ENCODE results near the gene LRBA. TPM values are rescaled to one million over a fixed set of nuclear protein-coding genes. Genes with fewer than 3 reads are reported as not detected.

Gene LRBA
- polyA plus RNA-seq, 1 of the 3 experiments (the other 2 are of a cell fraction): 11.4 TPM

- CTCF ChIA-PET: interaction anchor here (0.7 to 1.0 kb wide), 2 partner anchors 56 to 888 kb away, joined by 3 read pairs; no protein-coding TSS in a partner anchor
- no peak for DNase-seq
Observed at GRCh38 chr4:150884625-150885024, 130.5 kb downstream of the LRBA start.

GRCh38 chr4:150875367-150875766 is 139.7 kb downstream of the LRBA start:
- Histone ChIP-seq H3K4me3 (ENCODE audit: low read depth in 2 of 2, low read length in 1 of 2) (no peak overlapping the region), H3F3A (replicated peaks; ENCODE audit: insufficient read depth) (no peaks in the 10 kb centered on the region), H3K9me2 (no peaks in the 10 kb centered on the region), H3K9ac (no peak overlapping the region), H3K79me2 (ENCODE audit: insufficient read depth) (no peaks in the 10 kb centered on the region; the same call in 1 of the 2 replicates), H3K36me3 (replicated peaks in 1 of 2; ENCODE audit: control insufficient read depth in 1 of 2, insufficient read depth in 2 of 2, low read length in 1 of 2) (peaks cover 0 to 7% of the 10 kb centered on the region in 2 experiments), H4K20me1 (ENCODE audit: insufficient read depth) (no peaks in the 10 kb centered on the region), H2AFZ (ENCODE audit: low read depth) (no peak overlapping the region), H3K27ac (ENCODE audit: low read depth in 2 of 2, low read length in 1 of 2) (no peak overlapping the region), H3K4me1 (ENCODE audit: control insufficient read depth in 1 of 2, insufficient read depth in 2 of 2, low read depth in 1 of 2, low read length in 1 of 2) (peaks cover 0 to 7% of the 10 kb centered on the region in 2 experiments; a peak in 1 of 4 replicates), H3K9me3 (no peaks in the 10 kb centered on the region), H3K27me3 (ENCODE audit: insufficient read depth) (no peaks in the 10 kb centered on the region), H3K4me2 (no peak overlapping the region)
- POLR2A ChIA-PET: no interaction called here
- no peak for DNase-seq
- CTCF ChIA-PET: no interaction called here
- 95% methylated on average over 1 of the region's 1 CpG for WGBS (ENCODE audit: low lambda C conversion rate)
- TF ChIP-seq NFIC (IDR thresholded peaks at IDR 0.05; ENCODE audit: borderline replicate concordance): no peak
- no peak for TF ChIP-seq POLR2AphosphoS5 (IDR thresholded peaks at IDR 0.05; ENCODE audit: low read depth, low read length)
- TF ChIP-seq GABPA (IDR thresholded peaks at IDR 0.05; ENCODE audit: low read depth): no peak

More at GRCh38 chr4:150884625-150885024, 130.5 kb downstream of the LRBA start:
- H3K9ac ChIP-seq: no peak overlapping the region
- H3K4me2 ChIP-seq: no peak overlapping the region
- no peaks in the 10 kb centered on the region for H4K20me1 ChIP-seq (ENCODE audit: insufficient read depth)
- POLR2A ChIA-PET: no interaction called here
- H3K79me2 ChIP-seq (ENCODE audit: insufficient read depth): no peaks in the 10 kb centered on the region; the same call in 1 of the 2 replicates
- H2AFZ ChIP-seq (ENCODE audit: low read depth): no peak overlapping the region
- 86% methylated on average over 1 of the region's 1 CpG for WGBS (ENCODE audit: low lambda C conversion rate)
- peaks cover 3% of the 10 kb centered on the region for H3F3A ChIP-seq (replicated peaks; ENCODE audit: insufficient read depth)
- no peaks in the 10 kb centered on the region for H3K27me3 ChIP-seq (ENCODE audit: insufficient read depth)
- no peak overlapping the region for H3K4me3 ChIP-seq (ENCODE audit: low read depth in 2 of 2, low read length in 1 of 2)
- H3K4me1 ChIP-seq (ENCODE audit: control insufficient read depth in 1 of 2, insufficient read depth in 2 of 2, low read depth in 1 of 2, low read length in 1 of 2): no peaks in the 10 kb centered on the region; a peak in 1 of 4 replicates
- TF ChIP-seq SMC3 (IDR thresholded peaks at IDR 0.05; ENCODE audit: low read depth, low read length) (no peak), SIN3A (IDR thresholded peaks at IDR 0.05; ENCODE audit: borderline replicate concordance, low read depth, low read length) (no peak), ELF1 (IDR thresholded peaks at IDR 0.05) (no peak), MXI1 (IDR thresholded peaks at IDR 0.05; ENCODE audit: low read depth, low read length) (no peak), NFIC (IDR thresholded peaks at IDR 0.05; ENCODE audit: borderline replicate concordance) (no peak), TEAD4 (IDR thresholded peaks at IDR 0.05; ENCODE audit: borderline replicate concordance, insufficient read depth) (no peak), EZH2phosphoT487 (IDR thresholded peaks at IDR 0.05; ENCODE audit: borderline replicate concordance, low read depth) (no peak), POLR2AphosphoS5 (IDR thresholded peaks at IDR 0.05; ENCODE audit: low read depth, low read length) (no peak), IRF3 (IDR thresholded peaks at IDR 0.05; ENCODE audit: low read depth, low read length) (no peak), FOXM1 (IDR thresholded peaks at IDR 0.05; ENCODE audit: low read depth) (no peak), GABPA (IDR thresholded peaks at IDR 0.05; ENCODE audit: low read depth) (no peak), TAF1 (IDR thresholded peaks at IDR 0.05; ENCODE audit: borderline replicate concordance, low read depth, low read length) (no peak)
- H3K27ac ChIP-seq (ENCODE audit: low read depth in 2 of 2, low read length in 1 of 2): no peak overlapping the region
- peaks cover 0 to 7% of the 10 kb centered on the region in 2 experiments for H3K36me3 ChIP-seq (replicated peaks in 1 of 2; ENCODE audit: control insufficient read depth in 1 of 2, insufficient read depth in 2 of 2, low read length in 1 of 2)
- H3K9me2 ChIP-seq: no peaks in the 10 kb centered on the region
- H3K9me3 ChIP-seq: peaks cover 2% of the 10 kb centered on the region; the same call in 1 of the 2 replicates

Measured in SK-N-SH (cell line).